ENCODE measurements around the gene NOPCHAP1. TPM values are rescaled to one million over a fixed set of nuclear protein-coding genes. Genes with fewer than 3 reads are reported as not detected.

Gene NOPCHAP1
- total RNA-seq, 1 experiment from 2014 or later: 49.3 TPM

DNA sequence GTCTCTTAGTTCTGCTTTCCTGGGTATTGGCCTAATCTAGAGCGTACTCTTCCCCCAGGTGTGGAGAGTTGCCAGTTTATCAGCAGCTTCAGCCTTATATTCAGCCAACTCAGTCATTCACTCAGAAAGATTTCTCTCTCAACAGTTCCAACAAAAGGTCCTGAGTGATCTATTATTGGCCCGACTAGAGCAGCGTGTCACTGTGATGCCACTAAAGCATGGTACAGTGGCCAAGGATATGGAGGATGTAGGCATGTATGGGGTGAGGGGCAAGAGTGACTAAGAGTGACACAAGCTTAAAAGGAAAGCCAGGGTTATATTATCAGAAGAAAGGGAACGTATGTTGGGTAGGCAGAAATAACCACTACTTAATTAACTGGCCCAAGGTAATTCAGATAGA is 4.8 kb downstream of the NOPCHAP1 start:
- H3K18ac ChIP-seq (ENCODE audit: insufficient read length, low read depth, low read length): no peak overlapping the region
- H3K27me3 ChIP-seq (ENCODE audit: insufficient read depth, low read length): no peaks in the 10 kb centered on the region
- H2BK15ac ChIP-seq (ENCODE audit: low read depth, low read length): no peak overlapping the region
- H2AK5ac ChIP-seq (ENCODE audit: insufficient read length, low read length): no peak overlapping the region
- H3K23me2 ChIP-seq (ENCODE audit: insufficient read length, low read depth, low read length, poor library complexity, severe bottlenecking): peaks cover 3% of the 10 kb centered on the region
- peaks cover 3% of the 10 kb centered on the region for H3K79me1 ChIP-seq (ENCODE audit: insufficient read depth, low read depth, low read length, poor library complexity, severe bottlenecking)
- H4K20me1 ChIP-seq (ENCODE audit: control insufficient read depth, insufficient read depth, insufficient read length): no peaks in the 10 kb centered on the region
- no peaks in the 10 kb centered on the region for H3K9me3 Mint-ChIP-seq
- no peak overlapping the region for H2BK12ac ChIP-seq (ENCODE audit: insufficient read length, low read depth, low read length)
- H3K23ac ChIP-seq (ENCODE audit: insufficient read length, low read depth, low read length): no peak overlapping the region
- H3T11ph ChIP-seq (ENCODE audit: low read length): no peak overlapping the region
- no peaks in the 10 kb centered on the region for H3K27me3 Mint-ChIP-seq (ENCODE audit: low read depth)
- no peak overlapping the region for H3K4ac ChIP-seq (ENCODE audit: low read depth, low read length)
- H3K27ac Mint-ChIP-seq: peak overlapping the region in 1 of 3 experiments; percentile 68; a peak in 1 of 7 replicates
- no peak overlapping the region for H3K4me2 ChIP-seq (ENCODE audit: insufficient read depth, insufficient read length, low read length)
- no peak overlapping the region for H3K27ac ChIP-seq (ENCODE audit: insufficient read length, low read depth, low read length)
- H3K36me3 Mint-ChIP-seq (ENCODE audit: insufficient read depth in 1 of 3, low read depth in 3 of 3): peaks cover 36 to 77% (median 71%) of the 10 kb centered on the region in 3 experiments
- no CpG with 5 or more reads among the region's 4 CpGs for WGBS (ENCODE audit: extremely low coverage, insufficient read length, low lambda C conversion rate)
- no peak overlapping the region for H2BK5ac ChIP-seq (ENCODE audit: insufficient read length, low read length)
- H3K4me1 ChIP-seq (ENCODE audit: insufficient read depth, low read length): no peaks in the 10 kb centered on the region
- H2BK120ac ChIP-seq (ENCODE audit: low read depth, low read length, poor library complexity, severe bottlenecking): no peak overlapping the region
- H2AFZ ChIP-seq (ENCODE audit: low read length): no peak overlapping the region
- no peak overlapping the region for H3K9ac ChIP-seq (ENCODE audit: extremely low read depth, insufficient read length, low read length)
- H2BK20ac ChIP-seq (ENCODE audit: low read depth, low read length, poor library complexity, severe bottlenecking): no peak overlapping the region
- H3K4me3 Mint-ChIP-seq: no peak overlapping the region
- peaks cover 15% of the 10 kb centered on the region; the same call in 1 of the 2 replicates for H3K79me2 ChIP-seq (ENCODE audit: insufficient read depth, low read length)
- no peak overlapping the region for H4K91ac ChIP-seq (ENCODE audit: insufficient read length, low read depth, low read length)
- H4K5ac ChIP-seq (ENCODE audit: insufficient read length, low read depth, low read length): peak overlapping the region; percentile 22
- no peak for DNase-seq
- no peak overlapping the region for H4K8ac ChIP-seq (replicated peaks; ENCODE audit: insufficient read length, low read depth, low read length)
- TF ChIP-seq, protein P1, sequence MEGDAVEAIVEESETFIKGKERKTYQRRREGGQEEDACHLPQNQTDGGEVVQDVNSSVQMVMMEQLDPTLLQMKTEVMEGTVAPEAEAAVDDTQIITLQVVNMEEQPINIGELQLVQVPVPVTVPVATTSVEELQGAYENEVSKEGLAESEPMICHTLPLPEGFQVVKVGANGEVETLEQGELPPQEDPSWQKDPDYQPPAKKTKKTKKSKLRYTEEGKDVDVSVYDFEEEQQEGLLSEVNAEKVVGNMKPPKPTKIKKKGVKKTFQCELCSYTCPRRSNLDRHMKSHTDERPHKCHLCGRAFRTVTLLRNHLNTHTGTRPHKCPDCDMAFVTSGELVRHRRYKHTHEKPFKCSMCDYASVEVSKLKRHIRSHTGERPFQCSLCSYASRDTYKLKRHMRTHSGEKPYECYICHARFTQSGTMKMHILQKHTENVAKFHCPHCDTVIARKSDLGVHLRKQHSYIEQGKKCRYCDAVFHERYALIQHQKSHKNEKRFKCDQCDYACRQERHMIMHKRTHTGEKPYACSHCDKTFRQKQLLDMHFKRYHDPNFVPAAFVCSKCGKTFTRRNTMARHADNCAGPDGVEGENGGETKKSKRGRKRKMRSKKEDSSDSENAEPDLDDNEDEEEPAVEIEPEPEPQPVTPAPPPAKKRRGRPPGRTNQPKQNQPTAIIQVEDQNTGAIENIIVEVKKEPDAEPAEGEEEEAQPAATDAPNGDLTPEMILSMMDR (conservative IDR thresholded peaks at IDR 0.05): no peak
- H3K56ac ChIP-seq (ENCODE audit: insufficient read length, low read depth, low read length): no peak overlapping the region
- peaks cover 11 to 16% of the 10 kb centered on the region in 2 experiments for H3K4me1 Mint-ChIP-seq
- H3K14ac ChIP-seq (ENCODE audit: insufficient read depth, low read length): no peak overlapping the region
- no peaks in the 10 kb centered on the region for H3K9me3 ChIP-seq (ENCODE audit: control insufficient read depth, low read depth, low read length)

All from H9 (cell line).